GM21737 (cell line): ENCODE results near the gene DNAJB2.
"Not testable (repeated sequence)": the region's sequence is repeated elsewhere in the genome, so short reads cannot be mapped to it uniquely, and the experiment has no call there.

ENCODE experiments used
- ATAC-seq: cut with Tn5 transposase; IDR thresholded peaks from one replicate; pipeline ENCODE4 v1.9.1; 2021; ENCODE audit warnings: mild to moderate bottlenecking, moderate library complexity; ENCODE audit not compliant: unreplicated experiment

DNAJB2 gene

GRCh38 chr2:219254590-219255201 lies 24.5 kb upstream of the DNAJB2 start:
- no peak for ATAC-seq

DNA sequence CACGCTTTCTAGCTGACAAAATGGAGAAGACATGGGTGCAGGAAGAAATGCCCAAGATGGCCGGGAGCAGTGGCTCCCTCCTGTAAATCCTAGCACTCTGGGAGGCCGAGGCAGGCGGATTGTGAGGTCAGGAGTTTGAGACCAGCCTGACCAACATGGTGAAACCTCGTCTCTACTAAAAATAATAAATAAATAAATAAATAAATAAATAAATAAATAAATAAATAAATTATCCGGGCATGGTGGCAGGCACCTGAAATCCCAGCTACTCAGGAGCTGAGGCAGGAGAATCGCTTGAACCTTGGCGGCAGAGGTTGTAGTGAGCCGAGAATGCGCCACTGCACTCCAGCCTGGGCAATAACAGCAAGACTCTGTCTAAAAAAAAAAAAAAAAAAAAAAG lies 20.2 kb upstream of the DNAJB2 start:
- ATAC-seq = not testable (repeated sequence)

DNA sequence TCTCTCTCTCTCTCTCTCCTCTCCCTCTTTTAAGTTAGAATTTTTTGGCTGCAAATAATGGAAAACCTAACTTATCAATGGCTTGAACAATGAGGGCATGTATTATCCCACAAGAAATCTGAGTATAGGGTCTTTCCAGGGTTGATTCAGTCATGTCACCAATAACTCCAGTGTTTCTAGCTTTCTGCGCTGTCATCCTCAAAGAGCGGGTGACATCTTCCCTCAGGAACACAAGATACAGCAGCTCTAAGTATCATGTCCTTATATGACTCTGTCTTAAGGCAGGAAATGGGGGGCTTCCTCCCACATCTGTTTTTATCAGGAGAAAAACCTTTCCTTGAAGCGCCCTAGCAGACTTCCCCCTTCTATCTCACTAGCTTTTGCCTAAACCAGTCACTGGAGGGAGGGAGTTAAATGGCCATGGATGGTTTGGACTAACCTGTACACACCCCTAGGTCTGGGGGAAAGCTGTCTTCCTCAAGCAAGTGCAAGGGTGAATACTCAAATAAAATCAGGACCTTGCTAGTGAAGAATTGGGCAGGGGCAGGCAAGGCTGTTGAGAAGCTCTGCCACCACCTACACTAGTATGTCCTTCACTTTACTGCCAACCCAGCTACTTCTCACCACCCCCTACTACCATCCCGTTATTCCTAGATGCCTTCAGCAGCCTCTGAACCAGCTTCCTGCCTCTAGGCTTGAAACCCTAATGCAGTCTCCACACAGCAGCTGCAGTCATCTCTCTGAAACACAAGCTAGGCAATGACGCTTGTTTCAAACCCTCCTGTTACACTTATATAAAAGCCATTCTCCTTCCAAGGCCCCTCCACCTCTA lies 17.9 kb upstream of the DNAJB2 start:
- no peak for ATAC-seq

DNA sequence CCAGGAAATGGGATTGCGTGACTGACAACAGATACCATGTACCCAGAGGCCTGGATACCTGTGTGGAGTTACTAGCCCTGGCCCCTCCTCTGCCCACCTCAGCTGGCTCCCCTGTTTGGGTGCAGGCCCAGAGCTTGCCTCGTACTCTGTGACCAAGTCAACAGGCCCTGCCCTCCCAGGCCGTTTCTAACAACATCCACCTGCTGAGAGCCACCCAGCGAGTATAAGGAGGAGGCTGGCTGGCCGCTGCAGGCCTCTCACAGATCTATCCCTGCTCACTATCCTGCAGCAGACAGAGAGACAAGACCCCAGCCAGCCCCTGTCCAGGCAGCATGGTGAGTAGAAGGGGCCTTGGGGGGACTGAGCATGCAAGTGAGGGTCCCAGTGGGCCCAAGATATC lies 12.9 kb upstream of the DNAJB2 start:
- ATAC-seq = no peak

DNA sequence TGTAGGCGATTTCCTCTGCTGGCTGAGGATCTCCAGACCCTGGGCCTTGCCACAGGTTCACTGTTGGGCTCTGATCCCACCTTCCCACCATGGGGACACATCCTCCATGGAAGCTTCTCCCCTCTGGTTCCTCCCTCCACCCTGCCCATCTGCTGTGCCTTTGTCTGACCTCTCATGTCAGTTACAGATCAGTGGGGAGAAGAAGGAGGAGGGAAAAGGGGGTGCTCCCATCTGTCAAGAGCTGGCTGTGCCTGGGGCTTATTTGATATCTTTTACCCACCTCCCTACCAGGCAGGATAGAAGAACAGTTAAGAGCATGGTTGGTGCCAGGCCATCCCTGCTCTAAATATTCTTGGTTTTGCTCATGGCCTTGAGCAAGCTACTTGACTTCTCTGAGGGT lies 12.3 kb upstream of the DNAJB2 start:
- ATAC-seq = no peak

- ATAC-seq = no peak
Measured at GRCh38 chr2:219268294-219268693, 10.9 kb upstream of the DNAJB2 start.

- ATAC-seq = no peak
Measured at GRCh38 chr2:219269362-219270054, 9.7 kb upstream of the DNAJB2 start.

DNA sequence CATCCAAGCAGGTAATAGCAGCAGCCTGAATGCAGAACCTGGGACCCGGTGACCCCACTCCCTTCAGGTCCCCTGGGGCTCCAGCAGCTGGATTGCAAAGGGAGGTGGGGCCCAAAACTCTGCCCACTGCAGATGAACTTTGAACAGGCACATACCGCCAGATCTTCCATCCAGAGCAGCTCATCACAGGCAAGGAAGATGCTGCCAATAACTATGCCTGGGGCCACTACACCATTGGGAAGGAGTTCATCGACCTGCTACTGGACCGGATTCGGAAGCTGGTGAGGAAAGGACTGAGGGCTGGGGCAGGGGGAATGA lies 9.2 kb upstream of the DNAJB2 start:
- ATAC-seq = no peak

DNA sequence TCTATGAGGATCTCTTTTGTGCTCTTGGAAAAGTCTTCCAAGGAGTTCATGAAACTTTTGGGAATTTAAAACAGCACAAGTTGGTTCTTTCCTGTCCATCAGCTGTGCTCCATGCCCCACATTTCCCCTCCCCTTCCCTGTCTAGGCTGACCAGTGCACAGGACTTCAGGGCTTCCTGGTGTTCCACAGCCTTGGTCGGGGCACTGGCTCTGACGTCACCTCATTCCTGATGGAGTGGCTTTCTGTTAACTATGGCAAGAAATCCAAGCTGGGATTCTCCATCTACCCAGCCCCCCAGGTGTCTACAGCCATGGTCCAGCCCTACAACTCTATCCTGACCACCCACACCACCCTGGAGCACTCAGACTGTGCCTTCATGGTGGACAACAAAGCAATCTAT lies 8.1 kb upstream of the DNAJB2 start:
- no peak for ATAC-seq

DNA sequence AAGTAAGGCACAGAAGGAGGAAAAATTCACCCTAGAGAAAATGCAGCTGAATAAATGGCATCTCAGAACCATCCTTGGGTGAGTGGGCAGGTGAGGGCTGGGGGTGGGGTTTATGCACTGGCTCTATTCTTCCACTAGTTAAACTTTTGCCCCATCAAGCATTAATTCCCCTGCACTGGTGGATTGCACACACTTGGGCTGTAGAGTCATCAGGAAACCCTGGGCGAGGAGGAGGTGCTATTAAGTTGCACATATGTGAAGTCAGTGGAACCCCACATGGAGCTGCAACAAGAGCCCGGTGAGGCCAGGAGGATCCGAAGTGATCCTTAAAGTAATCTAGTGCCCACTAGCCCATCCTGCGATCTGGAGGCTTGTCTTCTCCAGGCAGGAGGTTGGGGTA lies 6.8 kb upstream of the DNAJB2 start:
- no peak for ATAC-seq

DNA sequence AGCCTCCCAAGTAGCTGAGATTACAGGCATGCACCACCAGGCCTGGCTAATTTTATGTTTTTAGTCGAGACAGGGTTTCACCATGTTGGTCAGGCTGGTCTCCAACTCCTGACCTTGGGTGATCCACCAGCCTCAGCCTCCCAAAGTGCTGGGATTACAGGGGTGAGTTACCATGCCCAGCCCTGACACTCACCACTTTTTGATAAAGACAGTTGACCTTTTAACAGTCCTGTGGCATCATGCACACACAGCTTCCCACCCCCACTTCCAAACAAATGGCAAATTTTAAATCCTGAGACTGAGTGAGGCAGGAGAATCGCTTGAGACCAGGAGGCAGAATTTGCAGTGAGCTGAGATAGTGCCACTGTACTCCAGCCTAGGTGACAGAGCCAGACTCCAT lies 6.2 kb upstream of the DNAJB2 start:
- no peak for ATAC-seq

- no peak for ATAC-seq
Measured at GRCh38 chr2:219273937-219274336, 5.2 kb upstream of the DNAJB2 start.

DNA sequence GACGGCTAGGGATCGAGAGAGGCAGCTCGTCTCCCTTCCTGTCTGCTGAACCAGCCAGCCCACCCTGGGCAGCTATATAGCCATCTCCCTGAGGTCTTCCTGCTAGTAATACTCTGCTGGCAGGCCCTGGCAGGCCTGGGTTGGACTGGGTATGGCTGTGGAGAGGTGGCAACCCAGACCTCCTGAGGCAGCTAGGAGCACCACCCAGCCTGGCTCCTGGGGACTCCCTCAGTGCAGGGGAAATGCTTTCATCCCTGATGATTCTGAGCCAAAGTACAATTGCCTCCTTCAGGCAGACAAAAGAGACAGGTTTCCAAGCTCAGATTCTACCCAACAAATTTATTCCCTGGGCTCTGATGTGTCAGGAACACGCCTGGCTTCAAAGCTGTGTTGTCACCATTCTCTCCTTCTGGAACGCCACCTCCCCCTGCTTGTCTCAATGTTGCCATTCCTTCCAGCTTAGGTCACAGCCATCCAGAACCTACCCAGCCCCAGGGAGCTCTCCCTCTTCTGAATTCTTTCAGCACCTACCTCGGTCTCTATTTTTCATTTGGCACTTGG lies 4.7 kb upstream of the DNAJB2 start:
- ATAC-seq = no peak

DNA sequence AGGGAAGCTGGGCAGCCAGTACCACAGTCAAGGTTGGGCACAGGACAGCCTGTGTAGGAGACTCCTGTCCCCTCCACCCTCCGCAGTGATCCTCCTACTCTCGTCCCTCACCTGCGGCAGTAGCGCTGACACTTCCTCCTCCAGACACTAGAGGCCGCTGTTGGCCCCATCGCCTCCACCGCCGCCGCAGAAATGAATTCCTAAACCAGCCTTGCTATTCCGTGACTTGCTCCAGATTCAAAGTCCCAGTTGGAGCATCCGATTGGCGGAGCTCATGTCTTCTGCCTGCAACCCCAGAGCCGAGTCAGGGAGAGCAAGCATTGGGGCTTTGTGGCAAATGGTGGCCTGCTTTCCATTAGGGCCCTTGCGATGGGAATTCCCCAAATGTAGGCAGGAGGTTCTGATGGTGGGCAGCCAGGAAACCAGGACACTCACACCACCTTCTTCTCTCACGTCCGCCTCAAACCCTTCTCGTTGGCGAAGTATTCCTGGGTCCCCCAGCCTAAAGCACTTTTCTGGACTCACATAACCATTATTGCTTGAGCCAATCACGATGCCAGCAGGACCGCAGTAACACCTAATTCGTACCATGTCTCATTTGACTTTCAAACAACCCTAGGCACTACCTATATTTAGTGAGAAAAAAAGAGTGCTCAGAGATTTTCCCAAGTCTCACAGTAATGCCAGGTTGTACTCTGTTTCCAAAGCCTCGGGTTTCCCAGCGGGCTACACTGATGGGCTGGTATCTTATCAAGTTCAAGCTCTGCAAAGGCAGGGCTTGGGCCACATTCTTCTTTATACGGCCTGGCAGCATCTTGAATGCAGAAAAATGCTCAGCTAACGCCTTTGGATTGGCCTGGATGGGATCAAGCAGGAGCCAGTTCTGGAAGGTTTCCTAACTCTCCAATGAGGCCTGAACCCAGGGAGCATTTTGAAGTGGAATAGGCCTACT lies 1.2 kb upstream of the DNAJB2 start:
- ATAC-seq = no peak

GRCh38 chr2:219278655-219279150 lies 463 bp upstream of the DNAJB2 start:
- no peak for ATAC-seq

- no peak for ATAC-seq
Measured at GRCh38 chr2:219279916-219280516, 850 bp downstream of the DNAJB2 start.

DNA sequence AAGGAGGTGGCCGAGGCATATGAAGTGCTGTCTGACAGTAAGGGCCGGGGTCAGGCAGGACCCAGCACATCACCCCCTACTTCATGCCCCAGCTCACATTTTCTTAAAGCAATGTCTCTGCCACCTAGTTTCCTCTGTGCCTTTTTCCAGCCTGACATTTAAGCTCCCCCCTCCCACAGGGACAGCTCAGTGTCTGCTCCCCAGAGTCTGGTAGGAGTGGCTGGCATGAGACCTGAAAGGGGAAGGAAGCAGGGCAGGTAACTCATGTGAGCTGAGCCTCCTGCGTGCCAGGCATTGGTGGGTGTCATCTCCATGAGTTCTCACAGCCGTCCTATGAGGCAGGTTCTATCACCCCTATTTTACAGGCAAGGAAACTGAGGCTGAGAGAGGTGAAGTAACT lies 1.5 kb downstream of the DNAJB2 start:
- no peak for ATAC-seq

GRCh38 chr2:219281588-219281987 lies 2.4 kb downstream of the DNAJB2 start:
- no peak for ATAC-seq

GRCh38 chr2:219282375-219282774 lies 3.2 kb downstream of the DNAJB2 start:
- no peak for ATAC-seq

DNA sequence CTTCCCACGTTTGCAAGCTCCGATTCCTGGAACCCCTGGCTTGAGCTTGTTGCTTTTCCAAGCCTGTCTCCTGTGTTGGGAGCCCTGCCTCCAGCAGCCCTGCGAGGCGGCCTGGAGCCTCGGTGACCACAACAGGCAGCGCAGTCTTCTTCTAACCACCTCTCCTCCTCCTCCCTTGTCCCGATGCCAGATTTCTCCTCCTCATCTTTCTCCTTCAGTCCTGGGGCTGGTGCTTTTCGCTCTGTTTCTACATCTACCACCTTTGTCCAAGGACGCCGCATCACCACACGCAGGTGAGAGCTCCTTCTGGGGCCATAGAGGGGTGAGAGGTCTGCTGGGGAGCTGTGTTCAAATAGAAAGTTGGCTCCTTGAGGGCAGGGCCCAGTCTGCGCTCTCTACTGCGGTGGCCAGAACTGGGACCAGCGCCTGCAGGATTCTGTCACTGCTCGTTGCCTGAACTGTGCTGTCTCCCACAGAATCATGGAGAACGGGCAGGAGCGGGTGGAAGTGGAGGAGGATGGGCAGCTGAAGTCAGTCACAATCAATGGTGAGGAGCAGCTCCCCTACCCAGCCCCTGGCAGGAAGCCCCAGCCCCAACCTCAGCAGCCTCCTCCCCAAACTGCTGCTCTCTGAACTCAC lies 3.9 kb downstream of the DNAJB2 start:
- no peak for ATAC-seq
